HEK293 (cell line): ENCODE measurements around the gene TIAL1.

Experiments
- CTCF ChIA-PET: fragments of 350-600 bp; formaldehyde crosslinking; extraction: SDS; loops from one replicate; lab custom pipeline; 2021; ENCODE audit warnings: antibody characterized with exemption; lab: Yijun Ruan, JAX
- POLR2A ChIA-PET: fragments of 300-600 bp; formaldehyde crosslinking; extraction: SDS; loops from one replicate; lab custom pipeline; 2020; ENCODE audit warnings: antibody characterized with exemption, inconsistent platforms; lab: Yijun Ruan, JAX
- H3K27ac ChIP-seq: fragments of 200-500 bp; sonication (Bioruptor generic); 2 replicates; pipeline ENCODE4 v1.5.1; 2014; ENCODE audit warnings: low read depth, low read length, control low read depth, inconsistent platforms; ENCODE audit errors: extremely low read depth
- H3K36me3 ChIP-seq, 2 experiments: fragments of 200-500 bp in 1 of 2; sonication (Bioruptor generic) in 1 of 2; 1 replicate in 1 of 2; 2 replicates in 1 of 2; pipeline ENCODE4 v1.5.1; 2014 to 2017; ENCODE audit warnings: inconsistent platforms in 2 of 2, low read length in 2 of 2; ENCODE audit not compliant: control insufficient read depth in 2 of 2, insufficient read depth in 1 of 2
- H3K4me1 ChIP-seq: fragments of 200-500 bp; sonication (Bioruptor generic); 2 replicates; pipeline ENCODE4 v1.5.1; 2014; ENCODE audit warnings: mild to moderate bottlenecking, low read length, inconsistent platforms; ENCODE audit not compliant: control insufficient read depth, insufficient read depth
- H3K4me3 ChIP-seq: 2 replicates; pipeline ENCODE4 v1.5.1; 2011; ENCODE audit warnings: low read depth, mild to moderate bottlenecking, control low read depth, low read length, moderate library complexity
- H3K9me3 ChIP-seq: fragments of 200-500 bp; sonication (Bioruptor generic); 2 replicates; pipeline ENCODE4 v1.5.1; 2014; ENCODE audit warnings: low read depth, low read length, inconsistent platforms; ENCODE audit not compliant: control insufficient read depth, insufficient read depth
- ATF2 ChIP-seq: fragments of 450-650 bp; formaldehyde crosslinking; IDR thresholded peaks from 2 replicates; pipeline ENCODE4 v1.5.1; 2016; ENCODE audit warnings: missing biosample characterization, missing genetic modification characterization, low read depth
- EGR2 ChIP-seq: fragments of 450-650 bp; formaldehyde crosslinking; IDR thresholded peaks from 2 replicates; pipeline ENCODE4 v1.5.1; 2016; ENCODE audit warnings: low read depth, missing biosample characterization, missing genetic modification characterization
- KLF1 ChIP-seq: fragments of 450-650 bp; formaldehyde crosslinking; IDR thresholded peaks from 2 replicates; pipeline ENCODE4 v1.5.1; 2016; ENCODE audit warnings: missing biosample characterization, missing genetic modification characterization
- PRDM10 ChIP-seq: fragments of 450-650 bp; formaldehyde crosslinking; IDR thresholded peaks from 2 replicates; pipeline ENCODE4 v1.5.1; 2016; ENCODE audit warnings: missing biosample characterization, missing genetic modification characterization
- REST ChIP-seq: fragments of 450-650 bp; formaldehyde crosslinking; IDR thresholded peaks from 2 replicates; pipeline ENCODE4 v1.5.1; 2016; ENCODE audit warnings: missing biosample characterization, missing genetic modification characterization
- ZBTB17 ChIP-seq: fragments of 450-650 bp; formaldehyde crosslinking; IDR thresholded peaks from 2 replicates; pipeline ENCODE4 v1.5.1; 2016; ENCODE audit warnings: missing biosample characterization, missing genetic modification characterization
- ZBTB44 ChIP-seq: fragments of 450-650 bp; IDR thresholded peaks from 2 replicates; pipeline ENCODE4 v1.5.1; 2018; ENCODE audit warnings: missing biosample characterization, mild to moderate bottlenecking, missing genetic modification characterization
- ZNF146 ChIP-seq: fragments of 450-650 bp; formaldehyde crosslinking; IDR thresholded peaks from 2 replicates; pipeline ENCODE4 v1.5.1; 2016; ENCODE audit warnings: missing biosample characterization, missing genetic modification characterization
- ZNF148 ChIP-seq: fragments of 450-650 bp; formaldehyde crosslinking; IDR thresholded peaks from 2 replicates; pipeline ENCODE4 v1.5.0; 2017; ENCODE audit warnings: missing biosample characterization, missing genetic modification characterization, borderline replicate concordance
- ZNF214 ChIP-seq: fragments of 450-650 bp; formaldehyde crosslinking; IDR thresholded peaks from 2 replicates; pipeline ENCODE4 v1.5.1; 2017; ENCODE audit warnings: missing biosample characterization, mild to moderate bottlenecking, missing genetic modification characterization, borderline replicate concordance
- ZNF274 ChIP-seq, 2 experiments: fragments of 200-500 bp in 1 of 2; fragments of 450-650 bp in 1 of 2; sonication (Bioruptor generic) in 1 of 2; formaldehyde crosslinking in 1 of 2; IDR thresholded peaks; 2 replicates each; pipeline versions ENCODE4 v1.5.1 to v1.6.1; 2014 to 2016; ENCODE audit warnings: borderline replicate concordance in 1 of 2, inconsistent platforms in 1 of 2, low read length in 1 of 2, missing biosample characterization in 1 of 2, missing genetic modification characterization in 1 of 2
- ZNF292 ChIP-seq: fragments of 450-650 bp; formaldehyde crosslinking; IDR thresholded peaks from 2 replicates; pipeline ENCODE4 v1.5.1; 2016; ENCODE audit warnings: low read depth, missing biosample characterization, missing genetic modification characterization, borderline replicate concordance
- ZNF341 ChIP-seq: fragments of 450-650 bp; formaldehyde crosslinking; IDR thresholded peaks from 2 replicates; pipeline ENCODE4; 2016; ENCODE audit warnings: low read depth, missing biosample characterization, missing genetic modification characterization
- ZNF555 ChIP-seq: fragments of 450-650 bp; formaldehyde crosslinking; conservative IDR thresholded peaks from 2 replicates; pipeline ENCODE4 v1.5.1; 2017; ENCODE audit warnings: missing biosample characterization, mild to moderate bottlenecking, missing genetic modification characterization, inconsistent platforms
- ZNF645 ChIP-seq: fragments of 450-650 bp; formaldehyde crosslinking; IDR thresholded peaks from 2 replicates; pipeline ENCODE4; 2016; ENCODE audit warnings: missing biosample characterization, missing genetic modification characterization
- ZNF777 ChIP-seq: fragments of 450-650 bp; formaldehyde crosslinking; IDR thresholded peaks from 2 replicates; pipeline ENCODE4 v1.5.1; 2017; ENCODE audit warnings: missing biosample characterization, missing genetic modification characterization, borderline replicate concordance
- ZNF785 ChIP-seq: fragments of 450-650 bp; formaldehyde crosslinking; IDR thresholded peaks from 2 replicates; pipeline ENCODE4 v1.5.1; 2016; ENCODE audit warnings: missing biosample characterization, missing genetic modification characterization
- ZNF837 ChIP-seq: fragments of 450-650 bp; formaldehyde crosslinking; IDR thresholded peaks from 2 replicates; pipeline ENCODE4 v1.5.1; 2016; ENCODE audit warnings: missing biosample characterization, missing genetic modification characterization

TIAL1 gene

GRCh38 chr10:119642556-119643111, 45.9 kb upstream of the TIAL1 start:
- no peak overlapping the region for H3K27ac ChIP-seq
- 0 out of 2 replicates have a peak, but pooled peaks have one; percentile 27 for TF ChIP-seq ATF2 (tag by site-specific recombination)
- no peak for TF ChIP-seq ZNF785 (tag by site-specific recombination)
- TF ChIP-seq KLF1 = no peak
- no peak for TF ChIP-seq ZNF645 (tag by site-specific recombination)
- TF ChIP-seq ZNF292 (tag by site-specific recombination) = no peak
- TF ChIP-seq ZNF341 (tag by site-specific recombination) = no peak
- 0 out of 2 replicates have a peak, but pooled peaks have one; percentile 10 for TF ChIP-seq EGR2 (tag by site-specific recombination)
- no peak for TF ChIP-seq ZNF148 (tag by site-specific recombination)
- no peak for TF ChIP-seq ZNF146 (tag by site-specific recombination)
- TF ChIP-seq ZBTB44 = no peak
- no peak for TF ChIP-seq ZNF837 (tag by site-specific recombination)
- no peak for TF ChIP-seq ZBTB17
- no peak for TF ChIP-seq ZNF214
- ChIA-PET CTCF (interaction anchor here (0.6 to 1.2 kb wide), 2 partner anchors 127 to 218 kb away, joined by 3 to 6 read pairs; no protein-coding TSS in a partner anchor), POLR2A (interaction anchor here (1.3 kb wide), 1 partner anchor 9 kb away, joined by 4 read pairs; the partner anchor contains the start of gene BAG3)
- H3K4me3 ChIP-seq = no peak overlapping the region
- H3K9me3 ChIP-seq = no peaks in the 10 kb centered on the region
- H3K4me1 ChIP-seq = no peaks in the 10 kb centered on the region
- H3K36me3 ChIP-seq = no peaks in the 10 kb centered on the region

GRCh38 chr10:119640875-119641526, 44.2 kb upstream of the TIAL1 start:
- Histone ChIP-seq H3K4me3 (no peak overlapping the region), H3K9me3 (no peaks in the 10 kb centered on the region), H3K4me1 (no peaks in the 10 kb centered on the region), H3K27ac (no peak overlapping the region), H3K36me3 (no peaks in the 10 kb centered on the region)
- ChIA-PET CTCF (no interaction called here), POLR2A (no interaction called here)
- TF ChIP-seq REST (tag by site-specific recombination) (no peak), ZNF777 (tag by site-specific recombination) (no peak), ZNF555 (tag by site-specific recombination) (no peak), PRDM10 (tag by site-specific recombination) (no peak), ZNF274 (IDR thresholded peaks at IDR 0.05; ENCODE audit: low read length) (no peak), ZNF274 (tag by site-specific recombination; IDR thresholded peaks at IDR 0.05; ENCODE audit: borderline replicate concordance) (no peak)
